DMS79 treated with DMSO at 0.1 percent for 48 hours (cell line): ENCODE measurements around the gene CHST15.

Experiments used
- DNase-seq: peaks from one replicate; lab custom pipeline; 2025; lab: John Stamatoyannopoulos, UW

The CHST15 gene

DNA sequence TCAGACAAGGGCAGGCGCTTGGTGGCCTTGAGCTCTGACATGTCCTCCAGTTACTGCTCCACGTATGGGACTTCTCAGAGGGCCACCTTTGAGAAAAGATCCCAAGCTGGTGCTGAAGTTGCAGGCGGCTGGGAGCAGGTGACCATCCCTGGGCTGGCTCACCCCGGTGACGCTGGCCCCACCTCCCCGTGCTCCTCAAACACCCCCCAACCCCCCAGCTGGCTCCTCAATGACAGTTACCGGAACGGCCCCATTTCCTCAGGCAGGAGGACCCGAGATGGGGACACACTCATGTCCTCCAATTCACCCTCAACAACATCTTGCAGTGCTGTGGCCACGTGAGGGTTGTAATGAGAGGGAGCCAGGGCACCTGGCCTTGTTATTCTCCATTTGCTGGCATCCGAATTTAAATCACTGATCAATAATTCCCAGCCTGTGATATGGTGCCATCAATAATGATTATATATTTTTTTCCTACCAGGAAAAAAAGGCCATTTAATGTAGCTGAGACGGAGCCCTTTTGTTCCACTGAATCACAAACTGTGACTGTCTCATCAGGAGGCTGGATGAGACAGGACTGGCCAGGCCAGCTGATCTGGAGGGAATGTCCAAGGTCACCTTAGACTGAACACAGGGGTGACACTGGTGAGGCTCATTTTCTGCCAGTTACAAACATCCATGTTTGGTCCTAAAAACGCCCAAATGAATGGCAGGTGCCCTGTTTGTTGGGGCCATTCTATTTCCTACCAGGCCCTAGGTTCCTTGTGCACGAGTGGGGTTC, 64.5 kb downstream of the CHST15 start:
- no peak for DNase-seq

DNA sequence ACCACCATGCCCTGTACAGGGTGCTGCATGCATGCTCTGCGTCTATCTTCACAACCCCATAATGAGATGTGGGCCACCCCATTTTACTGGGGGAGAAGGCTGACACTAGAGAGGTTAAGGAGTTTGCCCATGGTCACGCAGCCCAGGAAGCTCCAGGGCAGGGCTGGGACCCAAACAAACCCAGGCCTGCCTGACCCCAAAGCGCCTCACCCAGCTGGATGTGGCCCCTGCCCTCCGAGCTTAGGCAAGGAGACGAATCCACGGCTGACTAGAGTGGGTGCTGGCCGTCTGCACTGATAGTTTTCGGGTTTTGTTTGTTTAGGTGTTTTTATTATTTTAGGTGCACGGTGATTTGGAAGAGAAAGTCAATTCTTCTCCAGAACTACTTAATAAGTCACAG, 65.7 kb downstream of the CHST15 start:
- no peak for DNase-seq

DNA sequence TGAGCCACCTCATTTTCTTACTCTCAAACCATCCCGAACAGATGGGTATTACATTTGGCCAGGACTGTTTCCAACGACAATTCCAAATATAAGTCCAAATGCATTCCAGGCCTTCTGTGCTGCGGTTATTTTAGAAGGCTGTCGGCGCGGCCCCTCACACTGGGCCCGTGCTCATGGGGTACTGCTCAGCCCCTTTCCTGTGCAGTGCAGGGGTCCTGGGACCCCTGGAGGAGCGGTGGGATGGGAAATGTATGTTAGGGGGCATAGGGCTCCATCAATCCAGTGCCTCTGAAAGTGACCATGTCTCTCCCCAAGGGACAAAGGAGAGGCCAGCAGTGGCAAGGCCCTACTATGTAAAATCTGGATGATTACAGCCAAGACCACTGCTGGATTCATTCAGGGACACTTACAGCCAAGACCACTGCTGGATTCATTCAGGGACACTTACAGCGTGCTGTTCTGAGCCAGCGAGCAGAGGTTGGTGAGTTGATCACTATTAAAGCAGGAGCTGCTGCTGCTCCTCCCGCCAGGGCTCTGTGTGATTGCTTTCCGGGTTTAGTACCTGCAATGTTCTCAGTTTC, 66.3 kb downstream of the CHST15 start:
- no peak for DNase-seq

DNA sequence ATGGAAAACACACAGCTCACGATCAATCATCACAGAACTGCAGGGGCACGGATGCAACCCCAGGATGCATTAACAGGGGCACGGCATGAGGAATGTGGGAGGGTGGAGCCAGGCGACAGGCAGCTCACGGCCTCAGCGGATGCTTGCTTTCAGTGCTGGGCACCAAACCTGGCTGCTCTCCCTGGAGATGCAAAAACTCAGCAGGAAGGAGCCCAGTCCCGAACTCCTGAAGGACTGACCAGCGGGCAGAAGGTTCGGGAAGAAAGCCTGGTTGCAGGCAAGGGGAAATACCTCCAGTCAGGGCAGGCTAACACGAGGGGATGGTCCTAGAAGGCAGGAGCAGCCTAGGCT, 66.8 kb downstream of the CHST15 start:
- no peak for DNase-seq

DNA sequence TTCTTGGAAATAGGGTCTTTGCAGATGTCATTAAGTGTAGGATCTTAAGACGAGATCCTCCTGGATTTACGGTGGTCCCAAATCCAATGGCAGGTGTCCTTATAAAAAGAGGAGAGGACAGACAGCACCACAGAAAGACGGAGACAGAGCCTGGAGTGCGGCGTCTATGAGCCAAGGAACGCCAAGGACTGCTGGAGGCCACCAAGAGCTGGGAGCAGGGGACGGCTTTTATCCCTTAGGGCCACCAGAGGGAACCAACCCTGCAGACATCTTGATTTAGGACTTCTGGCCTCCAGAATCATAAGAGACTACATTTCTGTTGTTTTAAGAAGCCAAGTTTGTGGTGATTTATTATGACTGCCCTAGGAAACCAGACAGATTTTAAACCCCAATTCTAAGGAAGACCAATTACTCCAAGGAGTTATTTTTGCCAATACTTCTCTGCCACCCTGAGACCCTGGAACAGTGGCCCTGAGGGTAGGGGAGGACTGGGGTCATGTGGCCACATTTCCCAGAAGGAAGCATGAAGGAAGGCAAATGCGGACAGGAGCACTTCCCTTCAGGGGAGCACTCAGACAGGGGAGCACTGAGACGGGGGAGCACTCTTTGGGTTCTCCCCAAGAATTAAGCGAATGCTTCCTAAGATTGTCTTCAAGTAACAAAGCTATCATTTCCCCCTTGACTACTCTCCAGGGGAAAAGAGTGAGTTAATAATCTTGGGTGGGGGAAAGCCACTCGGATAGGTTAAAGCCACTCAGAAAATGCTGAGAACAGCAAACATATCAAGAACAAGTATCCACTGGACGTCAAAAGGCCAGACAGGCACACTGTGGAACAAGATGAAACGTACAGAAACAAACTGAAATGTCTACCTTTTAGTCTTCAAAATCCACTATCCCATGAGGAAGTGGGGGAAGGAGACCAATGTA, 67.5 kb downstream of the CHST15 start:
- no peak for DNase-seq

DNA sequence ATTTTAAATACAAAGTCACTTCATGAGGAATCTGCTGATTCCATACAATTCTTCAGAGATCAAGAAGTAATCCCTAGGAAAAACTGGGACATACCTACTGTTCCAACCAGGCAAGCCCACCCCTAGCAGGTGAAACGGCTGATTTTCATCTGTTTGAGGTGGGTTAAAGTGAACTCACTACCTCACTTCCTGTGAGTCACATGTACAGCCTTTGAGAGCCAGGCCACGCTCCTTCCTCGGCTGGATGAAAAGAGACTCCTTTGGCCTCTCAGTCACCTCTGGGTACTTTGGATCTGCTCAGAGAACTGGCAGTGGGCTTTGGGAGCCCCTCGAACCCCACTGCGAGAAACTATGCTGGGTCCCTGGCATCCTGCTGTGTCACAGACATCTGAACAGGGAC, 68.2 kb downstream of the CHST15 start:
- no peak for DNase-seq

DNA sequence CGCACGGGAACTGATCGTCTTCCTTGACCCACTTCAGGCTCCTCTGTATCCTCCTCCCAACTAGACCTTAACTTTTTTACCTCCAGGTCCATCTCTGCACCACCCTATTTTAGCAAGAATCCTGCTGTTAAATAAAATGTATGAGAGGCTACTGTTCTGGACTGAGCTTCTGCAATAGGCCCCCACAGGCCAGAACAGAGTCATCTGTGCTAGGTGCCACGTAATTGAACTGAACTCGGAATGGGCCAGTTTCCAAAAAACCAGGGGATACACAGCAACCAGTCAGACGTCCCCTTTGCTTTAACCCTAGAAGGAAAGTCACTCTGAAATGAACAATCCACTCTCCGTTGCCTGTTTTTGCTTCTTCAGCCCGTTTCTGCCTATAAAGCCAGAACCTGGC, 71.3 kb downstream of the CHST15 start:
- no peak for DNase-seq

DNA sequence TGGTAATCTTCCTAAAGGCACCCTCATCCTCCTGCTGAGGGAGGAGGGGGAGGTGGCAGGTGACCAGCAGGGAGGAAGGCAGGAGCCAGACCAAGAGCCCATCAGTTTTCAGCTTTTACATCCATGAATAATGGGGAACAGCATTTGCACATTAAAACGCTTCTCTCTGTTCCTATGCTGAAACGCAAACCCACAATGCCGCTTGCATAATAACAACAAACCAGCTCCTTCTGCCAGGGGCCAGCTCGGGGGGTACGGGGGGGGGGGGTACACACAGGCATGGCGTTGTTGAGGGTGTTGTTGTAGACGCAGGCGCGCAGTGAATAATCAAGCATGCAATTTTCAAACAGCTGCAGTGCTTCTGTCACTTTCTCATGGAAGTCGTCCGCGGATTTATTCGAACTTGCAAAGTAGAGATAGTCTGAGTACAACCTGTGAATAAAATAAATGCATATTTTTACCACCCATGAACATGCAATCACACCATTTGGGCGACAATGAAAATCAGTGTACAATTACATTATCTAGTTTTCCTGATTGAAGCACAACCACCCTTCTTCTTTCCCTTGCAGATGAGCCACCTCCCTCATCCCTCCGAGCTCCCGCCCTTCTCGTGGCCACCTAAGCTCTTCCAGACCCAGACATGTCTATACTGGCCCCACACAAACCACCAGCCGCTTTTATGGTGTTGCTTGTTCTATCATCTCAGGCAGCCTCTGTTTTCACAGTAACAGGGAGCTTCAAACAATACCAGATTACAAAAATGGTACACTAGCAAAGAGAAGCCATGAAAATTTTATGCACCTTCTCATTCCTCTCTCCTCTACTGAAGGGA, 72.2 kb downstream of the CHST15 start:
- peak; percentile 7 for DNase-seq

DNA sequence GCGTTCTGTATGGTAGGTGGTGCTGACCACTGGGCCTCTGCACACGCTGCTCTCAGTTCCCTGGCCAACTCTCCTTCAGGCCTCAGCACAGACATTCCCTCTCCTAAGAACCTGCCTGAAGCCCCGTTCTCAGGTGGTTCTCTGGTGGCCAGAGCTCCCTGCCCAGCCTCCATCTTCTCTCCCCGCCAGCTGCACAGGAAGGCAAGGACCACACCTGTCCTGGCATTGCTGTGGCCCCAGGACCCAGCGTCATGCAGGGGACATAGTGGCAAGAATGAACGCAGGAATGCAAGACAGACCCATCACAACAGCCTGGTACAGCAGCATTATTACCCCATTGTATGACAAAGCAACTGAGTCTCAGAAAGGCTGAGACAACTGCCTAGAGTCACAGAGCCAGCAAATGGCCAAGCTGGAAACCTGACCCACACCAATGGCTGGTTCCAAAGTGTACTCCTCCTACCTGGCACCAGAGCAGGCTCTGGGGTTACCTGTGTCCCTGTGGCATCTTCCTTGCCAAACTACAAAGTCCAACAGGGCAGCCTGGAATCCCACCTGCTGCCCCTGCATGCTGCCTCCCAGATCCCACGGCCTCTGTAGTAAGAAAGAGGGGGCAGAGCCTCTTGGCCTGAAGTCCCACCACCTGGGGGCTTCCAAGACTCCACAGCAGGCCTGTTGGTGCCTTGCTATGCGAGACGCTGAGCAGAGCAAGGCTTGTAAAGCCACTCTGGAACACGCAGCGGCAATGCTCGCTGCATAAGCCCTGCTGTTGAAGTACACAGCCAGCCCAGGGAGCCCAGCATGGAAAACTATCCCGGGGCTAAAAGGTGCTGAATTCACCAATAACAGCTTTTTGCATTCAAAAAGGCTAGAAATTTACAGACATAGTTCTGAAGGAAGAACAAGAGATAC, 73.3 kb downstream of the CHST15 start:
- DNase-seq: no peak

DNA sequence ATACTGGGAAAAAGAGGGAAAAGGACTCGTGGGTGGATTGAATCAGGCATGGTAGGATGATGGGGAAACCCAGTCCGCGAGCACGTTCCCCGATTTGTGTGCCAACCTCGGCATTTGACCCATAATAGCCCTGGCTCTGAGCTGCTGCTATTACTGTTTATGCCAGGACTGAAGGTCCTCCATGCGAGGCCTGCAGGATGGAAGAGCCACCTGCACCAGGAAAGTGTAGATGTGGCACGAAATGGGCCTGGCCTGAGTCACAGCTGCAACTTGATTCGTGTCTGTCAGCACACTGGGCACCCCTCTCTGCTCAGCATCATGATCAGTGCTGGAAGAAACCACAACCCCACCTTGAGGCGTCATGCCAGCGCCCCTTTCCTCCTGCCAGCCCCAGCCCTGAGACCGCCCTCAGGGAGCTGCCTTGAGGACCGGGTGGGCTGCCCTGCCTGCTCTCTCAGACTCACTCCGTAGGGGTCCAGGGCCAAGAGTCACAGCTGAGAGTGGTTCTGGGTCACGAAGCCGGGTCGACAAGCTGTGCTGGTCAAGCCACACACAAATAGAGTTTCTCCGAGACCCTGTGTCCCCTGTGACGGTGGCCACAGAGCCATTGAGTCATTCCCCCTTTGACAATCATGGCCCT, 74.4 kb downstream of the CHST15 start:
- no peak for DNase-seq

DNA sequence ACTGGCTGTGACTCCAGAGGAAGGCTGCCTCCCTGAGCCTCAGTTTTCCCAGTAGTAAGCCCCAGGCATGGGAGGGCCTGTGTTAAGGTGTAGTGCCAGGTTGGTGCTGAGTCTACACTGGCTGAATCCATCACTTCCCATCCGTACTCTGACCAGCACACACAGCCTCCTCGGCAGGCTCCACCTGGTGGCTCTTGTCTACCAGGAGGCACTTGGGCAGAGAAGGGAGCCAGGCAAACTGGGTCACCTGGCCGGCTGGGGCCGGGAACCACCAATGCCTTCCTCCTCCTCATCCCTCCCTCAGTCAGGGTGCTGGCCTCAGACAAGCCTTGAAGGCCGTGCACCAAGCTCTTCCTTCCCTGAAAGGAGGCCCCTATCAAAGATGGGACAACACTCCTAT, 75.7 kb downstream of the CHST15 start:
- DNase-seq: no peak

DNA sequence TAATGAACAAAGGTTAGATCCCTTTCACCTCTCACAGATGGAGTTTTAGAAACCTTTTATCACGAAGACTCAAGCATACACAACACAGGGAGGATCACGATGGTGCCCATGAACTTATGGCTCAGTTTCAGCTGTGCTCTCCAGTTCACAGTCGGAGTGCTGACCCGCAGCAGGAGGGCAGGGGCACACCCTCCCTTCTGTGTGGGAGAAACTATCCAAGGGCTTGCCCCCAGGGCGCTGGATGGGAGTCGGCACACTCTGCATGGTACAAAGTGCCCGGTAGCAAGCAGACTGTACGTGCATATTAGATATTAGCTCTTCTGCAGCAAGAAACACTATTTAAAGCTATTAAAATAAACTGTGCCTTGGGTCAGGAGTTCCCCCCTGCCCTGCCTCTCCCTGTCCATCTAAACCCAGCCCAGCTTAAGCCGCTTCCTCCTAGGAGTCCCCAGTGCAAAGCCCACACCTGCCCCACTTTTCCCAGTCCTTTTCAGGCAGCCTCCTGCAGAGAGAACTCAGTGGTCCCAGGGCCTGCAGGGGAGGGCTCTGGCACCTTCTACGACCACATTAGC, 76.5 kb downstream of the CHST15 start:
- DNase-seq: no peak

DNA sequence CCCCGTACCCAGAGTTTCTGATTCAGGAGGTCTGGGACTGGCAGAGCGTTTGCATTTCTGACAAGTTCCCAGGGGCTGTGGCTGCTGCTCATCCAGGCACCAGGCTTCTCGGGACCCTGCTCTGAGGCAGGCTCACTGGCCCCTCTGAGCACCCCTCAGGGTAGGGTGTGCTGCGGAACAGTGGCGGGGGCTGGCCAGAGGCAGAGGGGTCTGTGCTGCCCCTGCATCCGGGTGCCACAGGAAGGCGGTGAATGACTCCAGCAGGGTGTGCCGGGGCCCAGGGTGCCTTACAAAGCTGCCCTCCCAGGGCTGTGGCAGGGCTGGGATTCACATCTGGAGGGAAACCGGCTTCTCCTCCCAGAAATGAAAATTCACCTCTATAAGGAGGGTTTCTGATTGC, 77.4 kb downstream of the CHST15 start:
- DNase-seq: no peak

DNA sequence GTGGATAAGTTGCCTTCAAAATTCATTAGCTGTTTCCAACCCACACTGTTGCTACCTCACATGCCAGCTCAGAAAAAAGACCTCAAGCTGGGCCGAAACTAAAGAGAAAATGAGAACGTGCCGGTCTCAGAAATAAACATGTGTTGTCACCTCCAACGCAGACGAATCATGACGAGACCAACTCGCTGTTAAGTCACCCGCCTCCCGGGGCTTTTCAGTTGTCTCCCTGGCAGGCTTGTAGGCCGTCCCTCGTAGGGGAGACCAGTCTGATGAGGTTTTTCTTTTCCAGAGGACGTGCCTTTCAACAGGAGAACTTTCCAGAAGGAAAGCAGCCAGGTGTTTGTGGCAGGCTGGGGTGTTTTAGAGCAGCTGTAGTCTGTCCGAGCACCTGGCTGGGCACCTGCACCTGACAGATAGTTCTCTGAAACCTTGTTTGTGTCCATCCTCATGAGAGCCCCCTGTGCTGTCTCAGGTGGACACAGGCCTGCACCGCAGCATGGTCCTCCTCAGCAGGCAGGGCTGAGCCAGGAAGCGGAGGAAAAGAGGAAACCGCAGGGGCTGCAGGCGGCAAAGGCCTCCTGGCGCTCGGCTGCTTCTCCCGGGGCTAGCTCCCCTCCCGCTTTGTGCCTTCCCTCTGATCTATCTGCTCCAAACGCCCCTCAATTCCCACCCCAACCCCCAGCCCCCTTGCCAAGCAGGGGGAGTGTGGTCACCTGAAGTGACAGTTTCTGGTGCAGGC, 78.8 kb downstream of the CHST15 start:
- DNase-seq: no peak

DNA sequence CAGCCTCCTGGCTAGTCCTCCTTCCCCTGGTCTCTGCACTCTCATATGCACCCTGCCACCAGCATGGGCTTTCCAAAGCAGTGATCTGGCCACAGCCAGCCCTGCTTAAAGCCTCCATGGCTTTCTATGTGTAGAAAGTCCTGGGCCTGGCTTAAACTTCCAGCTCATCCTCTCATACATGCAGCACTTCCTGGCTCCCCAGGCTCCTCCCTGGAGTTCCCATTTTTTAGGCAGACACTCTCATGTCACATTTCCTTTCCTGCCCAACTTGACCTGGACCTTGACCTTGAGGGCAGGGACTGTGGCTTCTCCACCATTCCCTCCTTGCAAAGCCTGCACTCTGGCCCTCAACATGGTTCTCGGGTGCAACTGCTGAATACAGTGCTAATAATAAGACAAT, 79.5 kb downstream of the CHST15 start:
- no peak for DNase-seq

DNA sequence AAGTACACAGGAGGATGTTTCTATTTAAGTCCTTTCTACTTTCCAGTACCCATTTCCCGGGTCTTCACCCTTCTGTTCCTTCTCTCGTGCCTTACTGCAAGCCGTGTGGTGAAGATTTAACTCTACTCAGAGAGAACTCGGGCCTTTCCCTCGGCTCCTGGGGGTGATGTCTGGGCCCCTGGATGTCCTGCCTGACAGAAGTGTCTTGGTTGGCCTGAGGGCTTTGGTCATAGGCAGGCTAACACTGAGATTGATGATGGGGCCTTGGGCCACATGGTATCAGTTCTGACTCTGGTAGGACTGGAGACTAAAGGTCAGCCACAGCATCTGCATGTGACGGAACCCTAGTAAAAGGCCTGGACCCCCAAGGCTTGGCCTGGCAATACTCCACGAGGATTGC, 80.4 kb downstream of the CHST15 start:
- DNase-seq: no peak

DNA sequence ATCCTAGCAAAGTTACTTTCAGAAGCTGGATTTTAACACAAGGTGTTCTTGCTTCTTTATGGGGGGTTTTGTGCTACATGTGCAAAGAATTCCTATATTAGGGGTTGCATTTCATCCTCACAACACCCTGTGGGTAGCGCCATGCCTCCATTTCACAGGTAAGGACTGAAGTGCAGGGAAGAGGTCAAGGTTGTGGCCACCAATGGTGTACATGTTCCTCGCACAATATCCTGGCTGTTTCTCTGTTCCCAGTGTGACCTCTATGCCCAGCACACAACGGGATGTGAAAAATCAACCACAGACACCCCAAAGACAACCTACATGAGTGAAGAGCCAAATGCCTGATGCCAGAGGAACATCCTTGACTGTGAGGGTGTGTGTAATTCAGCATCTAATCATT, 80.8 kb downstream of the CHST15 start:
- DNase-seq: no peak

DNA sequence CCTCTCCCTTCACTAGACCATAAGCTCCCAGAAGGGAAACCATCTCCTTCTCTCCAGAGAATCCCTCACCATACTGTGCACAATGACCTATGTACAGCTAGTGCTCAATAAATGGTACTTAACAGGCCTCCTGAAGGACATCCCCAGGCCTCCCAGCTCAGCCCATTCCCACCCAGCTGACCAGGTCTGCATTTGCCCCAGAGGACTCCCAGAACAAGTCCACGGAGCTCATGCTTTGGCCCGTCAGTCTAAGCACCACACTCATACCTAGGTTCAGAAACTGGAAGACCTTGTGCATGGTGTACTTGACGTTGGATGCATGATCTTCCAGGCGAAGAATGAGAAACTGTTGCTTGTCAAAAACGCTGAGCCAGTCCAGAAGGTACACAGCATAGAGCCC, 81.3 kb downstream of the CHST15 start:
- DNase-seq: no peak

DNA sequence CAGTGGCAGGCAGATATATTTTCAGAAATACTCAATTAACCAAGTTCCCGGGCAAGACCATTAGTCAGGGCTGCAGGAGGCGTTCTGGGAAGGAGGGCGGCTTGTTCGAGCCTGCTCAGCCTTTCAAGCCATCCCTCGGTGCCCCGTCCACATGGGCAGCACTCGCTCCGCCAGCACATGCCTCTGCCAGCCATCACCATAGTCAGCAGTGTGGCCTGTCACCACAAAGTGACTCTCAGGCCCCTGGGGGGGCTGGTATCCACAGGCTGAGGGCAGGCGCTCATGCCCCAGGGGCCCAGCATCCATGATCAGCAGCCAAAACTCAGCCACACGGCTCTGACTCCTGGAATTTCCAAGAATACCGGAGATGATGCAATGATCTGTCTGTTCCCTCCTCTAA, 81.9 kb downstream of the CHST15 start:
- DNase-seq: no peak
